Stimulated activated CD8-positive, alpha-beta memory T cell treated with anti-CD3 and anti-CD28 coated beads, Interleukin-12 subunit alpha, Interleukin-12 subunit beta, amount 100 ng/mL, for 24 hours (primary cell): ENCODE measurements around the gene OSGIN1.

ENCODE experiments used
- DNase-seq: peaks from one replicate; pipeline ENCODE4 v3.0.0-alpha.2; 2020; ENCODE audit errors: extremely low read depth

OSGIN1 gene

GRCh38 chr16:83925957-83926725, 26.9 kb upstream of the OSGIN1 start:
- no peak for DNase-seq

GRCh38 chr16:83926726-83927397, 26.2 kb upstream of the OSGIN1 start:
- DNase-seq, result peak; percentile 31

- DNase-seq, result no peak
Observed at GRCh38 chr16:83928341-83929055, 24.5 kb upstream of the OSGIN1 start.

GRCh38 chr16:83929811-83930555, 23.1 kb upstream of the OSGIN1 start:
- no peak for DNase-seq

GRCh38 chr16:83930730-83931500, 22.1 kb upstream of the OSGIN1 start:
- DNase-seq, result no peak

- no peak for DNase-seq
Observed at GRCh38 chr16:83931556-83931955, 21.5 kb upstream of the OSGIN1 start.

GRCh38 chr16:83932304-83932703, 20.7 kb upstream of the OSGIN1 start:
- DNase-seq, result no peak

GRCh38 chr16:83932955-83933673, 19.9 kb upstream of the OSGIN1 start:
- DNase-seq, result no peak

GRCh38 chr16:83933885-83934683, 19.0 kb upstream of the OSGIN1 start:
- DNase-seq, result no peak

GRCh38 chr16:83934684-83934977, 18.4 kb upstream of the OSGIN1 start:
- DNase-seq, result no peak

- DNase-seq, result no peak
Observed at GRCh38 chr16:83935005-83935857, 17.8 kb upstream of the OSGIN1 start.

GRCh38 chr16:83935858-83936255, 17.2 kb upstream of the OSGIN1 start:
- DNase-seq, result no peak

GRCh38 chr16:83936581-83937165, 16.4 kb upstream of the OSGIN1 start:
- no peak for DNase-seq

- no peak for DNase-seq
Observed at GRCh38 chr16:83937267-83937666, 15.8 kb upstream of the OSGIN1 start.

- DNase-seq, result no peak
Observed at GRCh38 chr16:83937922-83938885, 14.8 kb upstream of the OSGIN1 start.

GRCh38 chr16:83939266-83939855, 13.7 kb upstream of the OSGIN1 start:
- DNase-seq, result no peak

- no peak for DNase-seq
Observed at GRCh38 chr16:83940119-83940518, 12.9 kb upstream of the OSGIN1 start.
